Lower leg skin (tissue), 3 donors: ENCODE results near the gene NARF.

Source experiments
- CTCF ChIP-seq, 3 donors: fragments of 450-650 bp; IDR thresholded peaks; one replicate each; pipeline ENCODE4 v1.5.1; 2016; ENCODE audit warnings: antibody characterized with exemption in 3 of 3, mild to moderate bottlenecking in 3 of 3, moderate library complexity in 2 of 3
- POLR2A ChIP-seq, 2 donors: fragments of 450-650 bp; IDR thresholded peaks; one replicate each; pipeline ENCODE4 v1.6.1; 2016 to 2017; ENCODE audit warnings: antibody characterized with exemption in 2 of 2, mild to moderate bottlenecking in 1 of 2, moderate library complexity in 1 of 2

GRCh38 chr17:82442643-82443464 is 15.7 kb upstream of the NARF start:
- TF ChIP-seq CTCF (IDR thresholded peaks at IDR 0.05) (no peak), POLR2A (IDR thresholded peaks at IDR 0.05) (no peak)
